ENCODE measurements around the gene CIDEB.

Gene CIDEB

DNA sequence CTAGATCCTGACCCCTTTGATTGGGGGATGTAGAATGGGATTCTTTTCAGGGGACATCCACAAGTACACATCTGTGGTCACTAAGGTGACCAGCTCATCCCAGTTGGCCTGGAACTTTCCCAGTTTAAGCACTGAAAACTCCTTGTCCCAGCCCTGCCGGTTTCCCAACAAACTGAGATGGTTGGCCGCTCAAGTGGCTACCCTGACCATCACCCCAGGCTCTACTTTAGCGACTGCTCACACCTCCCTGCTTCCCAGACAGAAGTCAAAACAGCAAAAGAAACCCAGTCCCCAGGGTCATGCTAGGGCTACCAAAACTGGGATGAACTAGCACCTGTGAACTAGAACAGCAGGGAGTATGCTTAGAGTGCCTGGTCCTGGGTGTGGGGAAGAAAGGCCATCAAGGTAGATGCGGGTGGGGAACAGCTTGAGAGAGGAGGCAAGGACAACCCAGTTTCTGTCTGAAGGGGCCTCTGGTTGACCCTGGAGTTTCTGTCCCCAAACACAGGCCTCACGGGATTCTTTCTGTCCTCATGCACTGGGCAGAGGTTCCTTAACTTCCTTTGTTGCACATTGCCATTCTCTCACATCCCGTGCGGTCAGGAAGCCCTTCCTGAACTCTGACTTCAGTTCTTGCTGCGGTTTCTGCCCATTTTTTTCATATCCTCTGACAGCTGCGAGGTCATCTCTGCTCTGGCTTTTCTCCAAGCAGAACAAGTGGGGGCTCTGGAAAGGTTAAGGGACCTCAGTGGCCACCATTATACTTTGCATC is 5.1 kb upstream of the CIDEB start:
- no peak for DNase-seq (ENCODE audit: low spot score)

DNA sequence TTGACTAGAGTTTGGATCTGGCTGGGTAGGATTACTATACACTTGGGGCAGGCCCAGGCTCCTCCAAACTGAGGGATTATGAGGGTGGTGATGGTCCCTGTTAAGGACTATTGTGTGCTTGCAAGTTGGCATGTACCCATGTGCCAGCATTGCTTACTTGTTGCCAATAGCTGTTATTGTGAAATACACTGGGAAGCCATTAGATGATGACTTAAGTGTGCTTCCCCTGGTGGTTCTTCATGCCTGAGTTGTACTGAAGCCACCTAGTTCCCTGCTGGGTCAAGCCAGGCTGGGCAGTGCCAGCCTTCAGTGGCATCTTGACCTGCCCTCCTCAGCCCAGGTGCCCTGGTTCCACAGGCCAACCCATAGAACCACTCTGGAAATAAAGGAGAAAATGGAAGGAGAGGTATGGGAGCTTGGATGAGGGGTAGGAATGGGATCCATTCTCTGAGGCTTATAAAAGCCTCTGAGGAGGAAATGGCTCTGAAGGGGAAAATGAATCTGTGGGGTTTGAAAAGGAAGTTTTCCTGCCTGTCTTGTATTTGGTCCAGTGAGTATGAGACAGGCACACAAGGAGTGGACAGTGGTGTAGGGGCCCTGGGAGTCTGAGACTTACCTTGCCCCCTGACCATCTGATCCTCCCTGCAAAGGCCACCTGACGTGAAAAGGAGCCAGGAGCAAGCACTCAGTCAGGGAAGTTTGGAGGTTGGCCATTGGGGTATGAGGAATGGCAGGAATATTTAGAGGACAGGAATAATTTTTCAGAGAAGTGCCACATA is 4.2 kb upstream of the CIDEB start:
- no peak for DNase-seq (ENCODE audit: low spot score)

DNA sequence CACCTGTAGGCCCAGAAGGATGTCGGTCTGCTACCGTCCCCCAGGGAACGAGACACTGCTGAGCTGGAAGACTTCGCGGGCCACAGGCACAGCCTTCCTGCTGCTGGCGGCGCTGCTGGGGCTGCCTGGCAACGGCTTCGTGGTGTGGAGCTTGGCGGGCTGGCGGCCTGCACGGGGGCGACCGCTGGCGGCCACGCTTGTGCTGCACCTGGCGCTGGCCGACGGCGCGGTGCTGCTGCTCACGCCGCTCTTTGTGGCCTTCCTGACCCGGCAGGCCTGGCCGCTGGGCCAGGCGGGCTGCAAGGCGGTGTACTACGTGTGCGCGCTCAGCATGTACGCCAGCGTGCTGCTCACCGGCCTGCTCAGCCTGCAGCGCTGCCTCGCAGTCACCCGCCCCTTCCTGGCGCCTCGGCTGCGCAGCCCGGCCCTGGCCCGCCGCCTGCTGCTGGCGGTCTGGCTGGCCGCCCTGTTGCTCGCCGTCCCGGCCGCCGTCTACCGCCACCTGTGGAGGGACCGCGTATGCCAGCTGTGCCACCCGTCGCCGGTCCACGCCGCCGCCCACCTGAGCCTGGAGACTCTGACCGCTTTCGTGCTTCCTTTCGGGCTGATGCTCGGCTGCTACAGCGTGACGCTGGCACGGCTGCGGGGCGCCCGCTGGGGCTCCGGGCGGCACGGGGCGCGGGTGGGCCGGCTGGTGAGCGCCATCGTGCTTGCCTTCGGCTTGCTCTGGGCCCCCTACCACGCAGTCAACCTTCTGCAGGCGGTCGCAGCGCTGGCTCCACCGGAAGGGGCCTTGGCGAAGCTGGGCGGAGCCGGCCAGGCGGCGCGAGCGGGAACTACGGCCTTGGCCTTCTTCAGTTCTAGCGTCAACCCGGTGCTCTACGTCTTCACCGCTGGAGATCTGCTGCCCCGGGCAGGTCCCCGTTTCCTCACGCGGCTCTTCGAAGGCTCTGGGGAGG is 3.1 kb upstream of the CIDEB start, which contains the start of gene LTB4R:
TSS of gene LTB4R (plus strand) at position 857 of the 959 bp plus-strand sequence. CDS start 4,150 bp downstream, outside the sequence.
- no peak for DNase-seq (ENCODE audit: low spot score)

DNA sequence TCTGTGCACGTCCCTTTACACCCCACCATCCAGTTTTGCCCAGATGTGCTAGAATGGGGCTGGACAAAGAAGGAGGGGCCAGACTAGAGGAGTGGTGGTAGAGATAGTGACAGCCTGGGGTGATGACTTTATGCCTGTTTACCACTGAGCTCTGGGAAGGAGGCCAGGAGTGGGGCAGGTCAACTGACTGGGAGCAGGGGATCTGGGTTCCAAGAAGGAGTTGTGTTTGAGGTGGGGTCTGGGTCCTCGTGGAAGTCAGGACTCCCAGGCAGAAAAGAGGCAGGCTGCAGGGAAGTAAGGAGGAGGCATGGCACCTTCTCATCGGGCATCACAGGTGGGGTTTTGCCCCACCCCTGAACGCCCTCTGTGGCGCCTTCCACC is 2.5 kb upstream of the CIDEB start:
- no peak for DNase-seq (ENCODE audit: low spot score)

DNA sequence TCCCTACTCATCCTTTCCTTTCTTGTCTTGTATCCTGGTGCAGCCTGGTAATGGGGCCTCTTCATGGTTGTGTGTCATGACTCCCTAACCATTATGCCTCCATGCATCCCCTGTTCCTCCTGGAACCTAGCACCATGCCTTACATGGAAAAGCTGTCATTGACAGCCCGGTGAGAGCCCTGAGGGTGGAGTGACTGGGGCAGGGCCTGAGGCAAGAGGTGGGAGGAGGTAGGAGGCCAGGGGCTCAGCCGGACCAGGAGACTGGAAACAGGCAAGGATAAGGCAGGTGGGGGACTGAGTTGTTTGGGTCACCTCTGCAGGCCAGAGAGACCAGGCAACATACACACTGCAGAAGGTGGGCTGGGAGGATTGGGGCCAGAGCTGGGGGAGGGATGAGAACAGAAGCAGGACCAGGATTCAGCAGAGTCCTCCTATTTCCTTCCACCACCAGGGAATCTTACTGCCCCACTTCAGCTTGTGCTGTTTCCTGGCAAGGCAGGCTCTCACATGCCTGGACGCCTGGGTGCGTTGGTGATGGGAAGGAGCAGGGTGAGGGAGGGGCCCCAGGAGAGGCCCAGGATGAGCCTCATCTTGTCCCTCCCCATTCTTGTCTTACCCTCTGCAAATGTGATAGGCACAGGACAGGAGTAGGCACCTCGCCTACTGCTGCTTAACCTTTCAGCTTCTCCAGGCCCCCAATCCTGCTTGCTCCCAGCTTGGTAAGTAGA is 1.9 kb upstream of the CIDEB start, which contains the start of gene LTB4R2:
TSS of gene LTB4R2 (plus strand) at position 603 of the 727 bp plus-strand sequence. CDS start 525 bp downstream, outside the sequence.
- DNase-seq (ENCODE audit: low spot score) = no peak

DNA sequence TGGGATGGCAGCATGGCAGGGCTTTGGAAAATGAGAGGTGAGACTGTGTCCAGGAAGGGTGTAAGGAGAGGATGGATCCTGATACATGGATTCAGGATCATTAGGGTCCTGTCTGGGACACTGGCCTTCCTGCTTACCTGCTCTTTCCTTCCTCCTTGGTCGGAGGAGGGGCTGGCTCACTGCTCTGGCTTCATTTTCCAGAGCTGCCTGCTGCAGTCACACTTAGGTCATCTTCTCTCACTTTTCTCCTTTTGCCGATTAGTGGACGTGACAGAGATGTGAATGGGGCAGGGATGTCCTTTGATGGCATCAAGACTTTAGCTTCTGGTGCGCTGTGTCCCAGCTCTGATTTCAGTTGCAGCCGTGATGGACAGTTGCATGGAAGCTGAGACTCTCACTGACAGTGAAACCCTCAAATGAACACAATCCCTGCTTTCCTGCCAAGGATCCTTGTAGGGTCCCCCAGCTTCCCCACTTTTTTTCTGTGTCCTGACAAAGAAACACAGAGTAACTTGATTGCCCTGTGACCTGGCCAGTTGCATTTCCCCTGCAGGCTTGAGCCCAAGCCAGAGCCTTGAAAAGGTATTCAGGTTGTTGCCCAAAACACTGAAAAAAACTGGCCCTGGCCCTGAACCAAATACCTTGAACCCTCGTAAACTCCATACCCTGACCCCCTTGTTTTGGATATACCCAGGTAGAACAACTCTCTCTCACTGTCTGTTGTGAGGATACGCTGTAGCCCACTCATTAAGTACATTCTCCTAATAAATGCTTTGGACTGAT is 756 bp upstream of the CIDEB start:
- no peak for DNase-seq (ENCODE audit: low spot score)

DNA sequence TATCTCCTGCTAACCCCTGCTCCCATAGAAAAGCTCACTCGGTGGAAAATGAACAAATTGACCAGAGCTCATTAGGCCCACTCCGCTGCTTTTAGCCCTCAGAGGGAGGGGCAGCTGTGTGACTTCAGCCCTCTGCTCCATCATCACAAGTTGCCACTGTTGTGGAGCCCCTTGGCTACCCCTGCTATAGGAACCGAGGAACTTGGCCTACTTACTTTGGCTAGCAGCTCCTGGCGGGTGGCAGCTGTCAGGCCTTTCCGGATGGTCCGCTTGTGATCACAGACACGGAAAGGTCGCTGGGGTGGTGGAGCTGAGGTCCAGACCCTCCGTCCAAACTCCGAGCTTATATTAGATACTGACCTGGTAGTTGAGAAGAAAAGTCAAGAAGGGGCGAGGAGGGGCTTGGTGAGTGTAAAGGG is 612 bp downstream of the CIDEB start:
- no peak for DNase-seq (ENCODE audit: low spot score)

DNA sequence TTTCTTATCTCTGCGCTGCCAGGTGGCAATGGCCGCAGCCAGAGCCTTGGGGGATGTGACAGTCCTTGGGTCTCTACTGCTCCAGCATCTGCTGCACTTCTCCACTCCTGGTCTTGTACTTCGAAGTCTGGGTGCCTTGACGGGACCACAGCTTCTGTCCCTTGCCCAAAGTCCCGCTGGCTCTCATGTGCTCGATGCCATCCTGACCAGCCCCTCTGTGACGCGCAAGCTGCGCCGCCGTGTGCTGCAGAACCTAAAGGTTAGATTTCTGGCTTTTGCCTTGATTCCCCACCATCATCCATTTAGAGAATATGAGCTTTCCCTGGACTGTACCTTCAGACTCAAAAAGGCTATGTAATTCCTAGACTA is 3.8 kb downstream of the CIDEB start:
- DNase-seq (ENCODE audit: low spot score) = no peak

DNA sequence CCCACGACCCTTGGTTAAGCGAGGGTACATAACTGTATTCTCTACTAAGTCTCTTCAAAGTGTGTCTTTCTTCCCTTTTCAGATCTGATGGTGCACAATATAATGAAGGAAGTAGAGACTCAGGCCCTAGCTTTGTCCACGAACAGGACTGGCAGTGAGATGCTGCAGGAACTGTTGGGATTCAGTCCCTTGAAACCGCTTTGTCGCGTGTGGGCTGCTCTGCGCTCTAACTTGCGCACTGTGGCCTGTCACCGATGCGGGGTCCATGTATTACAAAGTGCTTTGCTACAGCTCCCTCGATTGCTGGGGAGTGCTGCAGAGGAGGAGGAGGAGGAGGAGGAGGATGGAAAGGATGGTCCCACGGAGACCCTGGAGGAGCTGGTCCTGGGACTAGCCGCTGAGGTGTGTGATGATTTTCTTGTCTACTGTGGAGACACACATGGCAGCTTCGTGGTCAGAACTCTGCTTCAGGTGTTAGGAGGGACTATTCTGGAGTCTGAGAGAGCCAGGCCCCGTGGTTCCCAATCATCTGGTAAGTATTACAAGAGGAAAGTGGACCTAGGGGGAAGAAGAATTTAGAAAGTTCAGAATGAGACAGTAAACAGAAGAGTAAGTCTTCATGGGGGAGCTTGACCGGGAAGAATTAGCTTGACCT is 7.3 kb downstream of the CIDEB start:
- DNase-seq (ENCODE audit: low spot score) = no peak

DNA sequence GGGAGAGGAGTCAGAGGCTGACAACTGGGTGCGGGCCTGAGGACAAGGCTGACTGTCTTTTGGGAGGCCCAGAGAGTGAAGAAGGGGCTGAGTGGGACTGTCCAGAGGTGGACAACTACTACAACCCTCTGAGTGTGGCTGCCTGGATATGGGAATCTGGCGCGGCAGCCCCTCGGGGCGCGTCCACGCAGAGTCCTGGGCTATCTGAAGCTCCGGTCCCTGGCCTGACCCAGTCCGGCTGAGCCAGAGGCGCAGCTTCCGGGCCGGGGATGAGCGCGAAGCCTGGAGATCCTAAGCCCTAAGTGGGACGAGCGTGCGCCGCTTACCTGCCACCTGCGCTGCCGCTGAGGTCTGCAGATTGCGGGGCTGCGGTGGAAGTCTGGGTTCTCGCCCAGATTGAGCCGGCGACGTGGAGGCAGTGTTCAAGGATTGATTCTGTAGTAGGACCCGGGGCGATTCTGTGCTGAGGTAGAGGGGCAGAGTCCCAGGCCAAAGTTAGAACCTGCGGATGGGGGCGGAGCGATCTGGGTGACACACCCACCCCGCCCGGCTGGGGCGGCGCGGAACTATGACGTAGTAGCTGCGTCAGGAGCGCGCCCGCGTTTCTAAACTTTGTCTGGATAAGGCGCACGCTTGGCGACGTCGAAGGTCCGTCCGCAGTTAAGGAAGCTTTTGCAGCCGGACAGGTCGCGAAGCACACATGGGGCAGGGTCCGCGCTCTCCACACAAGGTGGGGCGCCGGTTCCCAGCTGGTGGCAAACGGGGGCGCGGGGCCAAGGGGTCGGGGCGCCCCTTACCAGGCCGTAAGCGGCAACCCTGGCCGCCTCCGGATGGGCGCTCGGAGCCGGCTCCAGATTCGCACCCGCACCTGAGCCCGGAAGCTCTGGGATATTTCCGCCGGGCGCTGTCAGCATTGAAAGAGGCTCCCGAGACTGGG is 8.3 kb downstream of the CIDEB start, which contains the start of the genes DHRS1 and NOP9:
TSS of gene DHRS1 (minus strand) at position 526 of the 937 bp plus-strand sequence. CDS start 674 bp downstream, outside the sequence.
TSS of gene NOP9 (plus strand) at position 596 of the 937 bp plus-strand sequence. CDS start at position 701, 105 bp downstream.
- DNase-seq (ENCODE audit: low spot score) = peak; percentile 98

DNA sequence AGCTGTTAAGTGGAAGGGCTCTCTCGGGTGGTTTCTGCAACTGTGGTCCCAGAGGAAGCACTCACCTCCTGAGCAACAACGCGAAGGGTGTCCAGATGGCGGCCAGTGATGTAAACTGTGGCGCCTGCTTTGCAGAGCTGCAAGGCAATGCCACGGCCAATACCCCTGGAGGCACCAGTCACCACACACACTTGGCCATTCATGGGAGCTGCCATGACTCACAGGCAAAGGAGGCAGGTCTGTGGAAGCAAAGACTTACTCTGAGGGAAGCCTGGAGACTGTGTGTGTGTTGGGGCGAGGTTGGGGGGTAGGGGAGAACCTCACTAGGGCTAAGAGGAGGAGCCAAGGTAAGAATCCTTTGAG is 8.9 kb downstream of the CIDEB start:
- no peak for DNase-seq (ENCODE audit: low spot score)

DNA sequence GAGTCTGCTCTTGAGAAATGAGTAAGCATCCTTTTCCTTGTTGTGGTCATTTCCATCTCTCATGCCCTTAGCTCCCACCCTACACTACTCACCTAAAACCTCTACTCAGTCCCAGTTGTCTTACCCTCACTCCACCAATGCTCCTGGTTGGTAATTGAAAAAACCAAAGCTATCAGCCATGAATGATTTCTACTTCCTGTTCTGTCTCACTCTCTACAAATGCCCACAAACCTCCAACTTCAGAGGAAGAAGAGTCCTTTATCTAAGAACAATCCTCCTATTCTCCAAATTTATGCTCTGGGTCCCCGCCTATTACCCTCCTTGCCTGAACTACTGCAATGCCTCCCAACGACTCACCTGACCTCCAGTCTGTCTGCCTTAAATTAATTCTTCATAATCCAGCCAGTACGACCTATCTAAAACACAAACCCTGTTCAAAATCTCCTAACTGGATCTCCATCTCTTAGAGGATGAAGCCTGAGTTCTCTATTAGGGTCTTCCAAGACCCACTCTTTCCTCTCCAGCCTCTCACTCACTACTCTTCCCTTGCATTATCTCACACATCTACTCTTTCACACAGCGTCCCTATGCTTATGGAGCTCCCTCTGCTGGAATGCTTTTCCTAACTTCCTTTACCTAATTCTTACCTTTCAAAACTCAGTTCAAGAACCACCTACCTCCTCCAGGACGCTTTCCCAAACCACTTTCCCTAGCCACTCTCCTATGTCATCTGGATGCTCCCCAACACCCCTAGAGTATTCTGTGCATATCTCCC is 10.4 kb downstream of the CIDEB start:
- DNase-seq (ENCODE audit: low spot score) = peak; percentile 52

DNA sequence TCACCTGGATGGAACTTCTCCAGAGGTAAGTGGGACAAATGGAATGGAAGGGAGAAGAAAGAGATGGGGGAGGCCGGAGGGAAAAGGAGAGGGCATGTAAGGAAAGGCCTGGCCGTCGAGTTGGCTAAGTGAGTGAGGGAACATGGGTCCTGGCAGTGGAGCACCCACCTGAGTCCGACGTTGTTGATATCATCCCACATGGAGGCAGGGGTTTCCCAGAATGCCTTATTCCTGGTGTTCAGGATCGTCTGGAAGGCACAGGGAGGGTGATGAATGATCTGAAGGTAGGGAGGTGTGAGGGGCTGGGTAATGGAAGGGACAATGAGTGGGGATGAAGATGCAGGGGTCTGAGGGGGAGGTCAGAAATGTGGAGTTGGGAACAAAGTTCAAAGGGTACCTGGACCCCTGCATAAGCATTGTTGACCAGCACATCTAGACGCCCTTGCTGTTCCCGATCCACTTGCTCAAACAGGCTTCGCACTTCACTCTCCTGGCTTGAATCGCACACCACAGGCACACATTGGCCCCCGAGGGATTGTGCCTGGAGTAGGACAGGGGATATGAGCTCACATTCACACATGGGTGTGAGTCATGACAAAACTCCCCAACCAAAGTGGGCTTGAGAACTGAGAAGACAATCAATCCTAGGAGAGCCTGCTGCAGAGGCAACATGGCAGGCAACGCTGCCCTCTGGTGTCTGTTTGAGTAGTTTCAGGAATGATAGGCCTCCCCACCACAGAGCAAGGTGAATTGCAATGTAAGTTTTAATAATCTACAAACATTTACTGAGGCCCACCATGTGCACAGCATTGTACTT is 11.2 kb downstream of the CIDEB start:
- DNase-seq (ENCODE audit: low spot score) = peak; percentile 76

DNA sequence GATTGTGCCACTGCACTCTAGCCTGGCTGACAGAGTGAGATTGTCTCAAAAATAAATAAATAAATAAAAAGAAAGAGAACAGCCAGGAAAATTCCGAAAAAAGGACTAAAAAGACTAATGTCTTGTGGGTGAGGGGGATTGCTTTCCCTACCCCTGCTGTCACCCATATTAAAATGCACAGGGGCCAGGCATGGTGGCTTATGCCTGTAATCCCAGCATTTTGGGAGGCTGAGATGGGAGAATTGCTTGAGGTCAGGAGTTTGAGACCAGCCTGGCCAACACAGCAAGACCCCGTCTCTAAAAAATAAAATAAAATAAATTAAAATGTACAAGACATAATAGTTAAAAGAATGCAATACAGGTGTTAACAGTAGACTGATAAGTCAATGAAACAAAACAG is 14.3 kb downstream of the CIDEB start:
- no peak for DNase-seq (ENCODE audit: low spot score)

DNA sequence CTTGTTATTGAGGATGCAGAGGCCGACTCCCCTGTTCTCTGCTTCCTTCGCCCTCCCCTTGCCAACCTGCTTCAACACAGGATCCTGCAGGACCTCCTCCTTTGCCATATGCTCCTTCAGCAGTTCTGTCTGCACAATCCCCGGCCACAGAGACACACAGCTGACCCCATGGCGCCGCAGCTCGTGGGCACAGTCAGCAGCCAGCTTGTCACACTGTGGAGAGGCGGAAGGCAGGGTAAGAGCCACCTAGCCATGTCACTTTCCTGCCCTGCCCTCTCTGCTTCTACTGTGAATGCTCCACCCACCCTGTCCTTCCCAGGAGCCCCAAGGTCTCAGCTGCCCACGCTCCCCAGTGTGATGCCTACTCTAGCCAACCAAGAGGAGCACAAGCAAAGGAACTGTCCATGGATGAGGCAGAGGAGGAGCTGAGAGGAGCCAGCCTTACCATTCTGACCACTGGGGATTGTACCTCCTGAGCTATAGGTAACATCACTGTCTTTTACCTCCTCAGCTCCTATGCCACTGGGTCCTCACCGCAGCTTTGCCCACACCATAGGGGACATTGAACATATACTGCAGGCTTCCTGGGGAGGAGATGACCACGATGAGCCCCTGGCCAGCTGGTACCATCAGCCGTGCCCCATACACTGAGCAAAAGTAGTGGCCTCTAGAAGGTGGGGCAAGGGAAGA is 15.5 kb downstream of the CIDEB start:
- DNase-seq (ENCODE audit: low spot score) = no peak

DNA sequence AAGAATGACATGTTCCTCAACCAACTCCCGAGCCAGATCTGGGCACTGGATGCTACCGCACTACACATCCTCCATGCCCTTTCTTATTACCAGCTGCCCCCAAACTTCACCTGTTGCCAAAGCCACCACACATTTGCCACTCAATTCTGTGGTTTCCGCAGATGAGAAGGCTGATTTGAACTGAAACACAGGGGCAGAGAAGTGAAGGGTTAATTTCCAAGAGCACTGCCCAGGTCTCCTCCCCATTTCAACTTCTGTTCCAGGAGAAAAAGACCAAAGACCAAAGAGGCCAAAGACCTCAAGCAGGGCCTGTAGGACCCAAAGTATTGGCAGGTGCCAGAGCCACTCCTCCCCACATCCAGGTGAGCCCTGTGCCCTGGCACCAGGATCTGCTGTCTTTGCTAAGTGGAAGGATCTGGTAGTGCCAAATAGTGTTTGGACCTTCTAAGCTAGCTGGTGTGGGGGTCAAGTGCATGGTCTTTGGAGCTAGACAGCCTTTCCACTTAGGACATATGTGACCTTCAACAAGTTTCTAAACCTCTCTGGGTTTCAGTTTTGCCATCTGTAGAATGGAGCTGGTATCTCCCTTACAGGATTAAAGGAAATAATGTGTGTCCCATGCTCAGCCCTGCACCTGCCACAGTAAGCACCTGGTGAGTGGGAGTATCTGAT is 16.2 kb downstream of the CIDEB start:
- DNase-seq (ENCODE audit: low spot score) = no peak

Measured in iPS-NIHi11 (cell line).